K562 (cell line): ENCODE measurements around the gene DHX32. TPM values are rescaled to one million over a fixed set of nuclear protein-coding genes. Genes with fewer than 3 reads are reported as not detected.

Experiments used
- ARID3B ChIP-seq: fragments of 250-450 bp; sonication (Bioruptor Pico); IDR thresholded peaks from 2 replicates; pipeline ENCODE4 v1.4.0; 2020; ENCODE audit warnings: borderline replicate concordance
- ATF2 ChIP-seq: sonication (generic); formaldehyde crosslinking; IDR thresholded peaks from 2 replicates; pipeline ENCODE4 v1.8.1; 2022; ENCODE audit warnings: missing genetic modification reagents
- BRD9 ChIP-seq: fragments of 450-650 bp; IDR thresholded peaks from 2 replicates; pipeline ENCODE4 v1.6.1; 2018; ENCODE audit warnings: low read depth; ENCODE audit not compliant: partially characterized antibody
- CBX3 ChIP-seq, 2 experiments: IDR thresholded peaks; 1 replicate in 1 of 2; 2 replicates in 1 of 2; pipeline ENCODE4 v1.6.1; 2012; ENCODE audit warnings: inconsistent platforms in 2 of 2, low read length in 2 of 2, borderline replicate concordance in 1 of 2, control low read depth in 1 of 2
- COPS2 ChIP-seq: fragments of 450-650 bp; conservative IDR thresholded peaks from 2 replicates; pipeline ENCODE4 v1.6.1; 2016; ENCODE audit warnings: mild to moderate bottlenecking, moderate library complexity
- ESRRB ChIP-seq: fragments of 250-450 bp; sonication (Bioruptor Pico); IDR thresholded peaks from 2 replicates; pipeline ENCODE4 v1.5.0; 2020; ENCODE audit warnings: mild to moderate bottlenecking, moderate library complexity, borderline replicate concordance
- GTF3C2 ChIP-seq: IDR thresholded peaks from 3 replicates; pipeline ENCODE4 v1.6.1; 2011; ENCODE audit warnings: borderline replicate concordance, mild to moderate bottlenecking, moderate library complexity; ENCODE audit not compliant: insufficient read length; ENCODE audit errors: extremely low read depth
- HMG20B ChIP-seq: fragments of 250-450 bp; sonication (Bioruptor Pico); IDR thresholded peaks from 2 replicates; pipeline ENCODE4 v1.5.0; 2021; ENCODE audit warnings: mild to moderate bottlenecking
- JUNB ChIP-seq: fragments of 450-650 bp; formaldehyde crosslinking; conservative IDR thresholded peaks from 2 replicates; pipeline ENCODE4 v1.4.0; 2020; ENCODE audit warnings: mild to moderate bottlenecking
- MTA3 ChIP-seq: fragments of 450-650 bp; formaldehyde crosslinking; IDR thresholded peaks from 2 replicates; pipeline ENCODE4 v1.6.1; 2017; ENCODE audit warnings: mild to moderate bottlenecking, borderline replicate concordance
- PCBP2 ChIP-seq: fragments of 200-400 bp; formaldehyde crosslinking; IDR thresholded peaks from 2 replicates; pipeline ENCODE4 v1.6.1; 2018; ENCODE audit warnings: low read length, low read depth, mild to moderate bottlenecking, moderate library complexity; ENCODE audit not compliant: poor library complexity, severe bottlenecking
- POLR2A ChIP-seq: fragments of 450-650 bp; conservative IDR thresholded peaks from 2 replicates; pipeline ENCODE4 v1.6.1; 2016
- RCOR1 ChIP-seq, 2 experiments: IDR thresholded peaks; 2 replicates each; pipeline ENCODE4 v1.6.1; 2012; ENCODE audit warnings: low read depth in 2 of 2, low read length in 2 of 2, borderline replicate concordance in 1 of 2, improper control_type of control experiment in 1 of 2
- SMAD1 ChIP-seq: fragments of 150-350 bp; IDR thresholded peaks from 2 replicates; pipeline ENCODE4 v1.6.1; 2014; ENCODE audit warnings: low read length, low read depth; ENCODE audit not compliant: partially characterized antibody
- TEAD4 ChIP-seq, 2 experiments: sonication (generic) in 1 of 2; formaldehyde crosslinking in 1 of 2; IDR thresholded peaks; 2 replicates each; pipeline versions ENCODE4 v1.6.1 to v1.8.0; 2012 to 2022; ENCODE audit warnings: borderline replicate concordance in 1 of 2, inconsistent platforms in 1 of 2, low read length in 1 of 2, mild to moderate bottlenecking in 1 of 2, missing genetic modification reagents in 1 of 2
- XRCC5 ChIP-seq: fragments of 200-400 bp; formaldehyde crosslinking; IDR thresholded peaks from 2 replicates; pipeline ENCODE4 v1.6.1; 2017; ENCODE audit warnings: low read depth, mild to moderate bottlenecking, low read length
- ZNF165 ChIP-seq: fragments of 250-450 bp; sonication (Bioruptor Pico); IDR thresholded peaks from 2 replicates; pipeline ENCODE4 v1.4.0; 2020; ENCODE audit warnings: borderline replicate concordance
- ZNF592 ChIP-seq: fragments of 450-650 bp; IDR thresholded peaks from 2 replicates; pipeline ENCODE4 v1.6.1; 2017; ENCODE audit warnings: antibody characterized with exemption, mild to moderate bottlenecking
- ZNF717 ChIP-seq: fragments of 250-450 bp; sonication (Bioruptor Pico); IDR thresholded peaks from 2 replicates; pipeline ENCODE4 v1.5.0; 2021
- polyA plus RNA-seq, 8 experiments: library from polyadenylated mRNA; depleted of rRNA in 4 of 8; stranded (reverse) in 5 of 8; unstranded in 3 of 8; fragments of >200 nt; fragmentation: Nextera tagmentation in 2 of 8; fragmentation: Illumina TruSeq in 1 of 8; extraction: Ambion mirVana in 2 of 8; extraction: Trizol in 1 of 8; gene quantifications; 2 replicates each; pipeline versions ENCODE4 v1.2.1 to v1.2.3, GENCODE V29; 2011 to 2014; ENCODE audit warnings: inconsistent platforms in 1 of 8, missing spikeins in 1 of 8
- total RNA-seq, 7 experiments: library from RNA; depleted of rRNA in 6 of 7; stranded (reverse); fragments of >200 nt in 6 of 7; fragmentation: Illumina TruSeq in 2 of 7; extraction: Trizol in 2 of 7; gene quantifications; 2 replicates each; pipeline versions ENCODE4 v1.2.1 to v1.2.3, GENCODE V29; 2011 to 2021; ENCODE audit warnings: low replicate concordance in 1 of 7

The DHX32 gene
- total and polyA plus RNA-seq, 9 of the 15 experiments (the other 6 are each of a cell fraction or from before 2014, with no cell fraction given) = 5.8 to 23.5 (median 17.5) TPM

GRCh38 chr10:125816548-125816947 lies 64.5 kb downstream of the DHX32 start (continued):
- TF ChIP-seq GTF3C2 = no peak
- TF ChIP-seq ATF2 (CRISPR knock-in tag) = no peak
- no peak for TF ChIP-seq ZNF717
- TF ChIP-seq CBX3 (IDR thresholded peaks at IDR 0.05; ENCODE audit: borderline replicate concordance in 1 of 2, low read length in 2 of 2) = peak in 1 of 2 experiments; percentile 83; a peak in 1 of 3 replicates
- peak; percentile 99 for TF ChIP-seq TEAD4 (IDR thresholded peaks at IDR 0.05; ENCODE audit: low read length)
- TF ChIP-seq TEAD4 (CRISPR knock-in tag; IDR thresholded peaks at IDR 0.05; ENCODE audit: borderline replicate concordance) = no peak
- no peak for TF ChIP-seq PCBP2
- no peak for TF ChIP-seq HMG20B (CRISPR knock-in tag)
- TF ChIP-seq BRD9 = peak; percentile 40
- no peak for TF ChIP-seq SMAD1
- TF ChIP-seq ZNF592 = peak; percentile 24; the same call in 1 of the 2 replicates
- no peak for TF ChIP-seq ESRRB (CRISPR knock-in tag)
- TF ChIP-seq MTA3 = peak; percentile 75
- TF ChIP-seq ZNF165 (CRISPR knock-in tag) = no peak
- no peak for TF ChIP-seq COPS2
- no peak; the same call in 1 of the 2 replicates for TF ChIP-seq POLR2A
- TF ChIP-seq RCOR1 (IDR thresholded peaks at IDR 0.05; ENCODE audit: borderline replicate concordance in 1 of 2, low read depth in 2 of 2, low read length in 2 of 2) = peak in 1 of 2 experiments; percentile 92; a peak in 2 of 4 replicates
- TF ChIP-seq ARID3B (CRISPR knock-in tag) = no peak
- TF ChIP-seq JUNB (CRISPR knock-in tag) = no peak
- no peak for TF ChIP-seq XRCC5
